SK-N-SH (cell line): ENCODE results near the gene GJD4. TPM values are rescaled to one million over a fixed set of nuclear protein-coding genes. Genes with fewer than 3 reads are reported as not detected.

ENCODE experiments used
- CTCF ChIA-PET: fragments of 300-600, 350-600 bp; formaldehyde crosslinking; extraction: SDS; loops from one replicate; lab custom pipeline; 2021; lab: Yijun Ruan, JAX
- POLR2A ChIA-PET: fragments of 350-600 bp; sonication (Branson Sonifier 250); formaldehyde crosslinking; extraction: SDS; loops from one replicate; lab custom pipeline; 2020; ENCODE audit warnings: antibody characterized with exemption, inconsistent platforms; lab: Yijun Ruan, JAX
- DNase-seq: peaks from one replicate; pipeline ENCODE4 v3.0.0; 2012
- H2AFZ ChIP-seq: fragments of 200-600 bp; sonication (generic); 2 replicates; pipeline ENCODE4 v1.8.1; 2016; ENCODE audit warnings: antibody characterized with exemption, mild to moderate bottlenecking, low read depth
- H3F3A ChIP-seq: fragments of 200-600 bp; sonication (generic); replicated peaks from 2 replicates; pipeline ENCODE3; 2016; ENCODE audit warnings: antibody characterized with exemption, mild to moderate bottlenecking; ENCODE audit not compliant: insufficient read depth
- H3K27ac ChIP-seq, 2 experiments: fragments of 200-500 bp in 1 of 2; fragments of 200-600 bp in 1 of 2; sonication (Bioruptor generic) in 1 of 2; sonication (generic), shearing (Covaris generic) in 1 of 2; 2 replicates each; pipeline versions ENCODE4 v1.5.1 to v1.6.1; 2014 to 2016; ENCODE audit warnings: low read depth in 2 of 2, inconsistent platforms in 1 of 2, low read length in 1 of 2, mild to moderate bottlenecking in 1 of 2, mixed read lengths in 1 of 2
- H3K27me3 ChIP-seq: fragments of 200-600 bp; sonication (generic), shearing (Covaris generic); 2 replicates; pipeline ENCODE4 v1.6.1; 2016; ENCODE audit warnings: mixed run types; ENCODE audit not compliant: insufficient read depth
- H3K36me3 ChIP-seq, 2 experiments: fragments of 200-500 bp in 1 of 2; fragments of 200-600 bp in 1 of 2; sonication (Bioruptor generic) in 1 of 2; sonication (generic) in 1 of 2; replicated peaks in 1 of 2; 2 replicates each; pipeline versions ENCODE3 to v1.5.1; 2014 to 2016; ENCODE audit warnings: low read length in 1 of 2, mild to moderate bottlenecking in 1 of 2; ENCODE audit not compliant: insufficient read depth in 2 of 2, control insufficient read depth in 1 of 2
- H3K4me1 ChIP-seq, 2 experiments: fragments of 200-500 bp in 1 of 2; fragments of 200-600 bp in 1 of 2; sonication (Bioruptor generic) in 1 of 2; sonication (generic), shearing (Covaris generic) in 1 of 2; 2 replicates each; pipeline versions ENCODE4 v1.5.1 to v1.6.1; 2014 to 2016; ENCODE audit warnings: low read depth in 1 of 2, low read length in 1 of 2, mixed run types in 1 of 2; ENCODE audit not compliant: insufficient read depth in 2 of 2, control insufficient read depth in 1 of 2
- H3K4me2 ChIP-seq: fragments of 200-600 bp; sonication (generic), shearing (Covaris generic); 2 replicates; pipeline ENCODE4 v1.6.1; 2017; ENCODE audit warnings: mixed run types
- H3K4me3 ChIP-seq, 2 experiments: fragments of 200-500 bp in 1 of 2; fragments of 200-600 bp in 1 of 2; sonication (Bioruptor generic) in 1 of 2; sonication (generic), shearing (Covaris generic) in 1 of 2; 2 replicates each; pipeline versions ENCODE4 v1.5.1 to v1.8.1; 2014 to 2016; ENCODE audit warnings: low read depth in 2 of 2, inconsistent platforms in 1 of 2, low read length in 1 of 2, mild to moderate bottlenecking in 1 of 2, mixed read lengths in 1 of 2, moderate library complexity in 1 of 2
- H3K79me2 ChIP-seq: fragments of 200-600 bp; sonication (generic); 2 replicates; pipeline ENCODE4 v1.8.1; 2017; ENCODE audit warnings: mild to moderate bottlenecking; ENCODE audit not compliant: insufficient read depth
- H3K9ac ChIP-seq: fragments of 200-600 bp; sonication (generic); 2 replicates; pipeline ENCODE4 v1.6.1; 2017; ENCODE audit warnings: mixed run types
- H3K9me2 ChIP-seq: fragments of 200-600 bp; sonication (generic); 2 replicates; pipeline ENCODE4 v1.6.1; 2017; ENCODE audit warnings: mixed run types
- H3K9me3 ChIP-seq: fragments of 200-600 bp; sonication (generic); 2 replicates; pipeline ENCODE4 v1.6.1; 2017; ENCODE audit warnings: mixed run types, mild to moderate bottlenecking, moderate library complexity
- H4K20me1 ChIP-seq: fragments of 200-600 bp; sonication (generic); 2 replicates; pipeline ENCODE4 v1.6.1; 2017; ENCODE audit warnings: mild to moderate bottlenecking, mixed run types; ENCODE audit not compliant: insufficient read depth
- CHD2 ChIP-seq: fragments of 150-350 bp; IDR thresholded peaks from 2 replicates; pipeline ENCODE4 v1.6.1; 2018; ENCODE audit warnings: low read length; ENCODE audit not compliant: partially characterized antibody
- ELF1 ChIP-seq: IDR thresholded peaks from 2 replicates; pipeline ENCODE4 v1.4.0; 2012
- EP300 ChIP-seq, 2 experiments: IDR thresholded peaks; 2 replicates each; pipeline versions ENCODE4 v1.4.0 to v1.6.1; 2012; ENCODE audit warnings: borderline replicate concordance in 1 of 2, low read depth in 1 of 2, low read length in 1 of 2
- EZH2phosphoT487 ChIP-seq: fragments of 200-600 bp; sonication (generic); IDR thresholded peaks from 2 replicates; pipeline ENCODE4 v1.6.1; 2017; ENCODE audit warnings: low read depth, mixed run types, mild to moderate bottlenecking, antibody characterized with exemption, moderate library complexity, borderline replicate concordance
- MEF2A ChIP-seq: IDR thresholded peaks from 2 replicates; pipeline ENCODE4 v1.4.0; 2012; ENCODE audit warnings: low read depth, borderline replicate concordance
- NFIC ChIP-seq: IDR thresholded peaks from 2 replicates; pipeline ENCODE4 v1.4.0; 2012; ENCODE audit warnings: borderline replicate concordance
- POLR2AphosphoS5 ChIP-seq: IDR thresholded peaks from 2 replicates; pipeline ENCODE4 v1.6.1; 2012; ENCODE audit warnings: low read depth, low read length
- RAD21 ChIP-seq: IDR thresholded peaks from 2 replicates; pipeline ENCODE4 v1.6.1; 2012; ENCODE audit warnings: mild to moderate bottlenecking, low read length
- RFX5 ChIP-seq: IDR thresholded peaks from 2 replicates; pipeline ENCODE4 v1.6.1; 2012; ENCODE audit warnings: mild to moderate bottlenecking, improper control_type of control experiment, low read length
- RXRA ChIP-seq: IDR thresholded peaks from 2 replicates; pipeline ENCODE4 v1.4.0; 2012; ENCODE audit warnings: low read depth, mild to moderate bottlenecking, borderline replicate concordance
- TCF12 ChIP-seq: IDR thresholded peaks from 2 replicates; pipeline ENCODE4 v1.4.0; 2012
- WGBS: methylation state at CpG from one replicate; pipeline ENCODE4 v1.1.6; 2017; ENCODE audit warnings: low lambda C conversion rate; 5-methylcytosine and 5-hydroxymethylcytosine counted together
- polyA plus RNA-seq, 3 experiments: library from polyadenylated mRNA; depleted of rRNA; stranded (reverse); fragments of >200 nt; gene quantifications; 2 replicates each; pipeline ENCODE4 v1.2.3, GENCODE V29; 2012
- TF ChIP-seq, protein P1 (sequence below): IDR thresholded peaks from 2 replicates; pipeline ENCODE4 v1.4.0; 2012; ENCODE audit warnings: low read depth, borderline replicate concordance
- TF ChIP-seq, protein P2 (sequence below): IDR thresholded peaks from 2 replicates; pipeline ENCODE4 v1.6.1; 2012; ENCODE audit warnings: mild to moderate bottlenecking, low read depth, low read length, moderate library complexity
- TF ChIP-seq, protein P3 (sequence below): IDR thresholded peaks from 2 replicates; pipeline ENCODE4 v1.4.0; 2012; ENCODE audit warnings: low read depth, borderline replicate concordance
- TF ChIP-seq, protein P4 (sequence below): fragments of 150-350 bp; IDR thresholded peaks from 2 replicates; pipeline ENCODE4 v1.6.1; 2016; ENCODE audit warnings: mild to moderate bottlenecking, low read depth, low read length
- TF ChIP-seq, protein P5 (sequence below): fragments of 150-350 bp; IDR thresholded peaks from 2 replicates; pipeline ENCODE4 v1.6.1; 2017; ENCODE audit warnings: antibody characterized with exemption, low read length, low read depth, borderline replicate concordance

GJD4 gene
- polyA plus RNA-seq, 1 of the 3 experiments (the other 2 are of a cell fraction) = not detected

DNA sequence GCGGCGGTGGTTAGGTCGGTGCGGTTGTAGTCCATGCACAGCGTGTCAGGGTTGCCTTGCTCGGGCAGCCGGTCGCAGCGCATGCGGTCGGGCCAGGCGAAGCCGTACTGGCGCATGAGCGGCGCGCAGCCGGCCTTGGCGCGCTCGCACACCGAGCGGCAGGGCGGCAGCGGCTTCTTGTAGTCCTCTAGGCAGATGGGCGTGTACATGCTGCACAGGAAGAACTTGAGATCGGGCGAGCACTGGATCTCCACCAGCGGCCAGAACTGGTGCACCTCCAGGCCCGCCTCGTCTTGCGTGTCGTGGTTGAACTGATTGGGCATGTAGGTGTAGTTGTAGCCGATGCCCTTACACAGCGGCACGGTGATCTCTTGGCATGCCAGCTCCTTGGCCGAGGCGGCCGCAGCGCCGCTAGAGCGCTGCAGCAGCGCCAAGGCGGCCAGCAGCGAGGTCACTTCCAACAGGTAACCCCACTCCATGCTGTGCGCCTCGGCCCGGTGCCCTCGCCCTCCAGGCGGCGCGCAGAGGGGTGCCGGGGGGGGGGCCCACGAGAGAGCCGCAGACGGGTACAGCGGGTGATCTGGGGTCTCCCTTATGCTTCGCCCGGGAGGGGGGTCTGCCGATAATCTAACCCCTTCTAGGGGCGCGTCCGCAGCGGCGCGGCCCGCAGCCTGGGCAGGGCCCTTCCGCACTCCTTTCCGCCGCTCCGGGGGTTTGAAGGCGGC is 36.0 kb downstream of the GJD4 start (continued):
- TF ChIP-seq, protein P1, sequence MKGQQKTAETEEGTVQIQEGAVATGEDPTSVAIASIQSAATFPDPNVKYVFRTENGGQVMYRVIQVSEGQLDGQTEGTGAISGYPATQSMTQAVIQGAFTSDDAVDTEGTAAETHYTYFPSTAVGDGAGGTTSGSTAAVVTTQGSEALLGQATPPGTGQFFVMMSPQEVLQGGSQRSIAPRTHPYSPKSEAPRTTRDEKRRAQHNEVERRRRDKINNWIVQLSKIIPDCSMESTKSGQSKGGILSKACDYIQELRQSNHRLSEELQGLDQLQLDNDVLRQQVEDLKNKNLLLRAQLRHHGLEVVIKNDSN = no peak
- TF ChIP-seq CHD2 = no peak

DNA sequence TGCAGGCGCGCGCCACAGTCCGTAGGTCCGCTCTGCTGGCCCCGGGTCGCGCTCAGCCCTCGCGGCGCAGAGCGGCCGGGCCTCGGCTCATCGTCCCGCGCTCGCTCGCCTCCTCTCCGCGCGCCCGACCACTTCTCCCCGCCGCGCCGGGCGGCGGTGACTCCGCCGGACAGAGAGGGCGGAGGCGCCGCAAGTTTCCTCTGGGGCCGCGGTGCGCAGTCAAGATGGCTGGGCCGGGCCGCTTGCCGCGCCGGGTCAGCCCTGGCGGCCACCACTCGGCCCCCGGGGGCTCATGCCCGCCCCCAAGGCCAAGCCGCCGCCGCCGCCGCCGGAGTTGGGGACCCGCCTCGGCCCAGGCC is 36.5 kb downstream of the GJD4 start:
- Histone ChIP-seq H3K27me3 (no peaks in the 10 kb centered on the region; the same call in 1 of the 2 replicates), H3F3A (peaks cover 25% of the 10 kb centered on the region), H3K79me2 (peaks cover 24% of the 10 kb centered on the region), H3K4me1 (peaks cover 2 to 25% of the 10 kb centered on the region in 2 experiments; a peak in 2 of 4 replicates), H3K27ac (no peak overlapping the region; a peak in 1 of 4 replicates), H2AFZ (peak overlapping the region; percentile 46; the same call in 1 of the 2 replicates), H3K9me3 (no peaks in the 10 kb centered on the region), H3K36me3 (peaks cover 0 to 11% of the 10 kb centered on the region in 2 experiments), H3K4me3 (peak overlapping the region; percentile 68 to 88), H3K9ac (peak overlapping the region; percentile 58; the same call in 1 of the 2 replicates), H3K4me2 (peak overlapping the region; percentile 98), H3K9me2 (no peaks in the 10 kb centered on the region), H4K20me1 (peaks cover 30% of the 10 kb centered on the region)
- WGBS = 1% methylated on average over 17 of the region's 54 CpGs
- peak; percentile 62 for DNase-seq
- ChIA-PET CTCF (interaction anchor here (1.1 to 4.0 kb wide), 6 partner anchors 17 to 1226 kb away, joined by 3 to 24 read pairs (median 6); no protein-coding TSS in a partner anchor), POLR2A (no interaction called here)
- TF ChIP-seq, protein P2, sequence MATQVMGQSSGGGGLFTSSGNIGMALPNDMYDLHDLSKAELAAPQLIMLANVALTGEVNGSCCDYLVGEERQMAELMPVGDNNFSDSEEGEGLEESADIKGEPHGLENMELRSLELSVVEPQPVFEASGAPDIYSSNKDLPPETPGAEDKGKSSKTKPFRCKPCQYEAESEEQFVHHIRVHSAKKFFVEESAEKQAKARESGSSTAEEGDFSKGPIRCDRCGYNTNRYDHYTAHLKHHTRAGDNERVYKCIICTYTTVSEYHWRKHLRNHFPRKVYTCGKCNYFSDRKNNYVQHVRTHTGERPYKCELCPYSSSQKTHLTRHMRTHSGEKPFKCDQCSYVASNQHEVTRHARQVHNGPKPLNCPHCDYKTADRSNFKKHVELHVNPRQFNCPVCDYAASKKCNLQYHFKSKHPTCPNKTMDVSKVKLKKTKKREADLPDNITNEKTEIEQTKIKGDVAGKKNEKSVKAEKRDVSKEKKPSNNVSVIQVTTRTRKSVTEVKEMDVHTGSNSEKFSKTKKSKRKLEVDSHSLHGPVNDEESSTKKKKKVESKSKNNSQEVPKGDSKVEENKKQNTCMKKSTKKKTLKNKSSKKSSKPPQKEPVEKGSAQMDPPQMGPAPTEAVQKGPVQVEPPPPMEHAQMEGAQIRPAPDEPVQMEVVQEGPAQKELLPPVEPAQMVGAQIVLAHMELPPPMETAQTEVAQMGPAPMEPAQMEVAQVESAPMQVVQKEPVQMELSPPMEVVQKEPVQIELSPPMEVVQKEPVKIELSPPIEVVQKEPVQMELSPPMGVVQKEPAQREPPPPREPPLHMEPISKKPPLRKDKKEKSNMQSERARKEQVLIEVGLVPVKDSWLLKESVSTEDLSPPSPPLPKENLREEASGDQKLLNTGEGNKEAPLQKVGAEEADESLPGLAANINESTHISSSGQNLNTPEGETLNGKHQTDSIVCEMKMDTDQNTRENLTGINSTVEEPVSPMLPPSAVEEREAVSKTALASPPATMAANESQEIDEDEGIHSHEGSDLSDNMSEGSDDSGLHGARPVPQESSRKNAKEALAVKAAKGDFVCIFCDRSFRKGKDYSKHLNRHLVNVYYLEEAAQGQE = no peak
- TF ChIP-seq, protein P3, sequence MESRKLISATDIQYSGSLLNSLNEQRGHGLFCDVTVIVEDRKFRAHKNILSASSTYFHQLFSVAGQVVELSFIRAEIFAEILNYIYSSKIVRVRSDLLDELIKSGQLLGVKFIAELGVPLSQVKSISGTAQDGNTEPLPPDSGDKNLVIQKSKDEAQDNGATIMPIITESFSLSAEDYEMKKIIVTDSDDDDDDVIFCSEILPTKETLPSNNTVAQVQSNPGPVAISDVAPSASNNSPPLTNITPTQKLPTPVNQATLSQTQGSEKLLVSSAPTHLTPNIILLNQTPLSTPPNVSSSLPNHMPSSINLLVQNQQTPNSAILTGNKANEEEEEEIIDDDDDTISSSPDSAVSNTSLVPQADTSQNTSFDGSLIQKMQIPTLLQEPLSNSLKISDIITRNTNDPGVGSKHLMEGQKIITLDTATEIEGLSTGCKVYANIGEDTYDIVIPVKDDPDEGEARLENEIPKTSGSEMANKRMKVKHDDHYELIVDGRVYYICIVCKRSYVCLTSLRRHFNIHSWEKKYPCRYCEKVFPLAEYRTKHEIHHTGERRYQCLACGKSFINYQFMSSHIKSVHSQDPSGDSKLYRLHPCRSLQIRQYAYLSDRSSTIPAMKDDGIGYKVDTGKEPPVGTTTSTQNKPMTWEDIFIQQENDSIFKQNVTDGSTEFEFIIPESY = no peak
- no peak for TF ChIP-seq NFIC
- TF ChIP-seq, protein P4, sequence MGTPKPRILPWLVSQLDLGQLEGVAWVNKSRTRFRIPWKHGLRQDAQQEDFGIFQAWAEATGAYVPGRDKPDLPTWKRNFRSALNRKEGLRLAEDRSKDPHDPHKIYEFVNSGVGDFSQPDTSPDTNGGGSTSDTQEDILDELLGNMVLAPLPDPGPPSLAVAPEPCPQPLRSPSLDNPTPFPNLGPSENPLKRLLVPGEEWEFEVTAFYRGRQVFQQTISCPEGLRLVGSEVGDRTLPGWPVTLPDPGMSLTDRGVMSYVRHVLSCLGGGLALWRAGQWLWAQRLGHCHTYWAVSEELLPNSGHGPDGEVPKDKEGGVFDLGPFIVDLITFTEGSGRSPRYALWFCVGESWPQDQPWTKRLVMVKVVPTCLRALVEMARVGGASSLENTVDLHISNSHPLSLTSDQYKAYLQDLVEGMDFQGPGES = no peak
- TF ChIP-seq, protein P1 = no peak
- TF ChIP-seq MEF2A = no peak
- no peak for TF ChIP-seq EP300 (IDR thresholded peaks at IDR 0.05; ENCODE audit: borderline replicate concordance in 1 of 2, low read depth in 1 of 2, low read length in 1 of 2)
- TF ChIP-seq RAD21 = no peak
- TF ChIP-seq, protein P5, sequence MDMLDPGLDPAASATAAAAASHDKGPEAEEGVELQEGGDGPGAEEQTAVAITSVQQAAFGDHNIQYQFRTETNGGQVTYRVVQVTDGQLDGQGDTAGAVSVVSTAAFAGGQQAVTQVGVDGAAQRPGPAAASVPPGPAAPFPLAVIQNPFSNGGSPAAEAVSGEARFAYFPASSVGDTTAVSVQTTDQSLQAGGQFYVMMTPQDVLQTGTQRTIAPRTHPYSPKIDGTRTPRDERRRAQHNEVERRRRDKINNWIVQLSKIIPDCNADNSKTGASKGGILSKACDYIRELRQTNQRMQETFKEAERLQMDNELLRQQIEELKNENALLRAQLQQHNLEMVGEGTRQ = no peak
- no peak for TF ChIP-seq EZH2phosphoT487
- TF ChIP-seq RFX5 = no peak
- TF ChIP-seq POLR2AphosphoS5 = no peak
- no peak for TF ChIP-seq ELF1
- TF ChIP-seq RXRA = no peak
- no peak for TF ChIP-seq TCF12
